Natural killer cell (primary cell): ENCODE data around the gene KCNK2. TPM values are rescaled to one million over a fixed set of nuclear protein-coding genes. Genes with fewer than 3 reads are reported as not detected.
A peak's percentile ranks its signal among the peaks of the same experiment; 100 is the strongest.

Source experiments
- ATAC-seq, 3 donors: fragments of 150-1000 bp in 2 of 3; fragments of 200-7000 bp in 1 of 3; cut with Tn5 transposase; 1 replicate in 1 of 3; 2 replicates in 2 of 3; pipeline ENCODE4 v1.10.0; 2021; ENCODE audit warnings: mild to moderate bottlenecking in 2 of 3, moderate library complexity in 2 of 3
- DNase-seq, 2 donors: peaks; one replicate each; pipeline versions ENCODE4 v3.0.0 to v3.0.0-alpha.2; 2013 to 2021; ENCODE audit warnings: mixed read lengths in 1 of 2
- H3K27ac ChIP-seq: one replicate; pipeline ENCODE4 v1.5.1; 2013; ENCODE audit warnings: mild to moderate bottlenecking, low read length
- H3K27me3 ChIP-seq: one replicate; pipeline ENCODE4 v1.6.1; 2013; ENCODE audit warnings: low read length; ENCODE audit not compliant: control insufficient read depth, insufficient read depth
- H3K36me3 ChIP-seq: one replicate; pipeline ENCODE4 v1.6.1; 2013; ENCODE audit warnings: low read length; ENCODE audit not compliant: control insufficient read depth, insufficient read depth
- H3K4me1 ChIP-seq: one replicate; pipeline ENCODE4 v1.6.1; 2013; ENCODE audit warnings: low read length; ENCODE audit not compliant: control insufficient read depth, insufficient read depth
- H3K4me3 ChIP-seq: one replicate; pipeline ENCODE4 v1.5.1; 2013; ENCODE audit warnings: low read length
- H3K9me3 ChIP-seq: one replicate; pipeline ENCODE4 v1.6.1; 2013; ENCODE audit warnings: low read length; ENCODE audit not compliant: control insufficient read depth, insufficient read depth
- H3K27ac Mint-ChIP-seq, 2 donors: one replicate each; pipeline ENCODE4 v1.8.0; 2022; ENCODE audit warnings: mild to moderate bottlenecking in 2 of 2, mixed read lengths in 2 of 2, moderate library complexity in 1 of 2
- H3K27me3 Mint-ChIP-seq, 2 donors: one replicate each; pipeline ENCODE4 v1.8.0; 2022; ENCODE audit warnings: low read depth in 2 of 2, mixed read lengths in 2 of 2
- H3K36me3 Mint-ChIP-seq: one replicate; pipeline ENCODE4 v1.8.0; 2022; ENCODE audit warnings: mixed read lengths
- H3K4me1 Mint-ChIP-seq, 2 donors: one replicate each; pipeline ENCODE4 v1.8.0; 2022; ENCODE audit warnings: mixed read lengths in 2 of 2
- H3K4me3 Mint-ChIP-seq: one replicate; pipeline ENCODE4 v1.8.0; 2022; ENCODE audit warnings: mild to moderate bottlenecking, moderate library complexity, mixed read lengths
- H3K9me3 Mint-ChIP-seq, 2 donors: one replicate each; pipeline ENCODE4 v1.8.0; 2022; ENCODE audit warnings: mixed read lengths in 2 of 2
- CTCF ChIP-seq: fragments of 200-600 bp; IDR thresholded peaks from one replicate; pipeline ENCODE4 v1.8.0; 2022; ENCODE audit warnings: antibody characterized with exemption
- WGBS: methylation state at CpG from one replicate; pipeline ENCODE4 v1.1.7; 2013; ENCODE audit warnings: missing lambda C conversion rate; ENCODE audit not compliant: insufficient coverage; 5-methylcytosine and 5-hydroxymethylcytosine counted together
- intact Hi-C: fragments of 100-400 bp; cut with micrococcal nuclease; formaldehyde crosslinking; loops from one replicate; pipeline ENCODE4 v1.14.2; 2022
- total RNA-seq, 4 donors: library from RNA; stranded (reverse); fragments of 120-200 nt in 1 of 4; gene quantifications; one replicate each; pipeline versions ENCODE4 v1.2.3 to v1.2.4, GENCODE V29; 2013 to 2022

KCNK2 gene
- total RNA-seq, 3 donors from 2014 or later (not counting 1 experiment from before 2014, with no cell fraction given), result not detected

- Mint-ChIP-seq H3K4me1 (no peaks in the 10 kb centered on the region), H3K27me3 (no peaks in the 10 kb centered on the region), H3K36me3 (peaks cover 10% of the 10 kb centered on the region), H3K9me3 (peaks cover 8 to 12% of the 10 kb centered on the region in 2 donors), H3K4me3 (no peak overlapping the region), H3K27ac (no peak overlapping the region)
- H3K36me3 ChIP-seq, result no peaks in the 10 kb centered on the region
- 52% methylated on average over 7 of the region's 8 CpGs for WGBS
- no peaks in the 10 kb centered on the region for H3K27me3 ChIP-seq
- no peak for TF ChIP-seq CTCF
- H3K9me3 ChIP-seq, result no peaks in the 10 kb centered on the region
- H3K4me3 ChIP-seq, result no peak overlapping the region
- ATAC-seq, result no peak
- peak in 1 of 2 donors; percentile 7 for DNase-seq
- H3K4me1 ChIP-seq, result no peaks in the 10 kb centered on the region
- no peak overlapping the region for H3K27ac ChIP-seq
- intact Hi-C loops, result no loop called here
Measured at GRCh38 chr1:215146240-215146975, 63.9 kb downstream of the KCNK2 start.

- Histone ChIP-seq H3K36me3 (no peaks in the 10 kb centered on the region), H3K27ac (no peak overlapping the region), H3K27me3 (no peaks in the 10 kb centered on the region), H3K9me3 (no peaks in the 10 kb centered on the region), H3K4me3 (no peak overlapping the region), H3K4me1 (no peaks in the 10 kb centered on the region)
- ATAC-seq (no peak), DNase-seq (no peak)
- TF ChIP-seq CTCF, result no peak
- intact Hi-C loops, result no loop called here
- Mint-ChIP-seq H3K36me3 (peaks cover 9% of the 10 kb centered on the region), H3K27me3 (no peaks in the 10 kb centered on the region), H3K27ac (no peak overlapping the region), H3K9me3 (peaks cover 6 to 9% of the 10 kb centered on the region in 2 donors), H3K4me3 (no peak overlapping the region), H3K4me1 (no peaks in the 10 kb centered on the region)
- 69% methylated on average over 2 of the region's 3 CpGs for WGBS
Measured at GRCh38 chr1:215147024-215147423, 64.5 kb downstream of the KCNK2 start.

GRCh38 chr1:215151841-215152549, 69.5 kb downstream of the KCNK2 start:
- Histone ChIP-seq H3K4me3 (no peak overlapping the region), H3K27me3 (no peaks in the 10 kb centered on the region), H3K27ac (no peak overlapping the region), H3K36me3 (no peaks in the 10 kb centered on the region), H3K9me3 (no peaks in the 10 kb centered on the region), H3K4me1 (no peaks in the 10 kb centered on the region)
- no peak overlapping the region for H3K4me3 Mint-ChIP-seq
- ATAC-seq, result no peak
- peaks cover 2 to 4% of the 10 kb centered on the region in 2 donors for H3K9me3 Mint-ChIP-seq
- H3K27ac Mint-ChIP-seq, result no peak overlapping the region
- WGBS, result 100% methylated on average over 1 of the region's 2 CpGs
- no peaks in the 10 kb centered on the region for H3K4me1 Mint-ChIP-seq
- no peak for DNase-seq
- intact Hi-C loops, result no loop called here
- TF ChIP-seq CTCF, result no peak
- no peaks in the 10 kb centered on the region for H3K27me3 Mint-ChIP-seq
- H3K36me3 Mint-ChIP-seq, result no peaks in the 10 kb centered on the region
